Esophagus squamous epithelium (tissue), 5 donors: ENCODE data around the gene C4BPB. TPM values are rescaled to one million over a fixed set of nuclear protein-coding genes. Genes with fewer than 3 reads are reported as not detected.
"Not testable (repeated sequence)": the region's sequence is repeated elsewhere in the genome, so short reads cannot be mapped to it uniquely, and the experiment has no call there.

ENCODE experiments used
- DNase-seq: peaks from one replicate; lab custom pipeline; 2025; lab: John Stamatoyannopoulos, UW
- H3K27ac ChIP-seq, 4 donors: fragments of 200-600 bp; sonication (generic); one replicate each; pipeline ENCODE4 v1.5.1; 2016 to 2019; ENCODE audit warnings: mild to moderate bottlenecking in 1 of 4
- H3K27me3 ChIP-seq, 4 donors: fragments of 200-600 bp; sonication (generic); 1 replicate in 3 of 4; 2 replicates in 1 of 4; pipeline versions ENCODE4 v1.5.1 to v1.6.0; 2017 to 2021; ENCODE audit warnings: antibody characterized with exemption in 1 of 4
- H3K36me3 ChIP-seq, 3 donors: fragments of 200-600 bp; sonication (generic); one replicate each; pipeline ENCODE4 v1.5.1; 2016 to 2019
- H3K4me1 ChIP-seq, 3 donors: fragments of 200-600 bp; sonication (generic); one replicate each; pipeline ENCODE4 v1.5.1; 2017 to 2019
- H3K4me3 ChIP-seq, 4 donors: fragments of 200-600 bp; sonication (generic); 1 replicate in 3 of 4; 2 replicates in 1 of 4; pipeline ENCODE4 v1.5.1; 2016 to 2019; ENCODE audit warnings: mild to moderate bottlenecking in 2 of 4, moderate library complexity in 1 of 4
- H3K9me3 ChIP-seq, 3 donors: fragments of 200-600 bp; sonication (generic); one replicate each; pipeline ENCODE4 v1.5.1; 2016 to 2019
- CTCF ChIP-seq, 6 experiments: fragments of 450-650 bp in 4 of 6; fragments of 200-600 bp in 2 of 6; sonication (generic) in 2 of 6; IDR thresholded peaks; one replicate each; pipeline ENCODE4 v1.5.1; 2016 to 2019; ENCODE audit warnings: antibody characterized with exemption in 6 of 6, mild to moderate bottlenecking in 4 of 6, moderate library complexity in 4 of 6
- POLR2A ChIP-seq, 4 donors: fragments of 450-650 bp; IDR thresholded peaks; one replicate each; pipeline ENCODE4 v1.6.1; 2017; ENCODE audit warnings: antibody characterized with exemption in 4 of 4, mild to moderate bottlenecking in 4 of 4, moderate library complexity in 3 of 4
- WGBS, 2 donors: methylation state at CpG; one replicate each; pipeline ENCODE4 v1.1.5; 2018; 5-methylcytosine and 5-hydroxymethylcytosine counted together
- intact Hi-C: fragments of 100-400 bp; cut with DNase I; formaldehyde crosslinking; loops from one replicate; pipeline ENCODE4 v1.15.0; 2022
- total RNA-seq, 4 donors: library from RNA; depleted of rRNA; stranded (reverse); fragments of >200 nt; gene quantifications; one replicate each; pipeline ENCODE4 v1.1.0, GENCODE V29; 2016
- donor health status: DM: yes; HTN: yes; CAD: no.

Gene C4BPB
- under 1 TPM in 1 of 4 donors, not detected in 3; 0.38 TPM for total RNA-seq

GRCh38 chr1:207088701-207089626, at the start of gene C4BPB:
Gene C4BPB (plus strand): TSS chr1:207088860. CDS start chr1:207089532, 672 bp downstream.
- Histone ChIP-seq H3K9me3 (no peaks in the 10 kb centered on the region), H3K4me1 (no peaks in the 10 kb centered on the region), H3K27me3 (no peaks in the 10 kb centered on the region), H3K27ac (no peak within 1 kb of the TSS), H3K36me3 (no peaks in the 10 kb centered on the region), H3K4me3 (no peak within 1 kb of the TSS)
- DNase-seq: no peak
- 73 to 82% methylated on average over 9 of the region's 9 CpGs for WGBS, 2 donors
- TF ChIP-seq CTCF (IDR thresholded peaks at IDR 0.05) (no peak), POLR2A (IDR thresholded peaks at IDR 0.05) (no peak)
- intact Hi-C loops: loop anchor here (5.0 kb wide), 1 partner anchor 308 kb away; no protein-coding TSS in a partner anchor

GRCh38 chr1:207039380-207040180, 49.1 kb upstream of the C4BPB start:
- no peak overlapping the region for H3K4me3 ChIP-seq
- H3K27ac ChIP-seq: no peak overlapping the region
- H3K27me3 ChIP-seq: no peaks in the 10 kb centered on the region
- 88 to 89% methylated on average over 4 of the region's 4 CpGs for WGBS, 2 donors
- H3K4me1 ChIP-seq: peaks cover 0 to 7% (median 0%) of the 10 kb centered on the region in 3 donors
- H3K9me3 ChIP-seq: no peaks in the 10 kb centered on the region
- H3K36me3 ChIP-seq: no peaks in the 10 kb centered on the region
- DNase-seq: no peak
- no peak for TF ChIP-seq POLR2A (IDR thresholded peaks at IDR 0.05)
- no peak for TF ChIP-seq CTCF (IDR thresholded peaks at IDR 0.05)
- intact Hi-C loops: no loop called here

GRCh38 chr1:207040181-207040533, 48.5 kb upstream of the C4BPB start:
- peaks cover 0 to 12% (median 0%) of the 10 kb centered on the region in 3 donors for H3K4me1 ChIP-seq
- intact Hi-C loops: no loop called here
- H3K9me3 ChIP-seq: no peaks in the 10 kb centered on the region
- no peak overlapping the region for H3K27ac ChIP-seq
- WGBS, 2 donors: 63 to 67% methylated on average over 3 of the region's 3 CpGs
- TF ChIP-seq POLR2A (IDR thresholded peaks at IDR 0.05) (no peak), CTCF (IDR thresholded peaks at IDR 0.05) (no peak)
- no peak overlapping the region for H3K4me3 ChIP-seq
- no peaks in the 10 kb centered on the region for H3K36me3 ChIP-seq
- no peaks in the 10 kb centered on the region for H3K27me3 ChIP-seq
- no peak for DNase-seq

GRCh38 chr1:207041397-207041796, 47.3 kb upstream of the C4BPB start:
- intact Hi-C loops, DNase-seq, H3K27me3 ChIP-seq, H3K4me3 ChIP-seq, H3K36me3 ChIP-seq, H3K27ac ChIP-seq, H3K9me3 ChIP-seq: not testable (repeated sequence)
- peaks cover 0 to 25% (median 3%) of the 10 kb centered on the region in 3 donors for H3K4me1 ChIP-seq
- WGBS, 2 donors: 92 to 93% methylated on average over 2 of the region's 2 CpGs

- no peak for DNase-seq
- Histone ChIP-seq H3K4me1 (peaks cover 0 to 60% (median 23%) of the 10 kb centered on the region in 3 donors), H3K9me3 (no peaks in the 10 kb centered on the region), H3K4me3 (no peak overlapping the region), H3K27ac (no peak overlapping the region), H3K27me3 (no peaks in the 10 kb centered on the region), H3K36me3 (peaks cover 0 to 31% (median 6%) of the 10 kb centered on the region in 3 donors)
- TF ChIP-seq POLR2A (IDR thresholded peaks at IDR 0.05): no peak
- no peak for TF ChIP-seq CTCF (IDR thresholded peaks at IDR 0.05)
- WGBS, 2 donors: 49 to 66% methylated on average over 2 of the region's 2 CpGs
- intact Hi-C loops: no loop called here
Measured at GRCh38 chr1:207045453-207045852, 43.2 kb upstream of the C4BPB start.
